ENCODE data around the gene TTC13. TPM values are rescaled to one million over a fixed set of nuclear protein-coding genes. Genes with fewer than 3 reads are reported as not detected.

TTC13 gene, protein sequence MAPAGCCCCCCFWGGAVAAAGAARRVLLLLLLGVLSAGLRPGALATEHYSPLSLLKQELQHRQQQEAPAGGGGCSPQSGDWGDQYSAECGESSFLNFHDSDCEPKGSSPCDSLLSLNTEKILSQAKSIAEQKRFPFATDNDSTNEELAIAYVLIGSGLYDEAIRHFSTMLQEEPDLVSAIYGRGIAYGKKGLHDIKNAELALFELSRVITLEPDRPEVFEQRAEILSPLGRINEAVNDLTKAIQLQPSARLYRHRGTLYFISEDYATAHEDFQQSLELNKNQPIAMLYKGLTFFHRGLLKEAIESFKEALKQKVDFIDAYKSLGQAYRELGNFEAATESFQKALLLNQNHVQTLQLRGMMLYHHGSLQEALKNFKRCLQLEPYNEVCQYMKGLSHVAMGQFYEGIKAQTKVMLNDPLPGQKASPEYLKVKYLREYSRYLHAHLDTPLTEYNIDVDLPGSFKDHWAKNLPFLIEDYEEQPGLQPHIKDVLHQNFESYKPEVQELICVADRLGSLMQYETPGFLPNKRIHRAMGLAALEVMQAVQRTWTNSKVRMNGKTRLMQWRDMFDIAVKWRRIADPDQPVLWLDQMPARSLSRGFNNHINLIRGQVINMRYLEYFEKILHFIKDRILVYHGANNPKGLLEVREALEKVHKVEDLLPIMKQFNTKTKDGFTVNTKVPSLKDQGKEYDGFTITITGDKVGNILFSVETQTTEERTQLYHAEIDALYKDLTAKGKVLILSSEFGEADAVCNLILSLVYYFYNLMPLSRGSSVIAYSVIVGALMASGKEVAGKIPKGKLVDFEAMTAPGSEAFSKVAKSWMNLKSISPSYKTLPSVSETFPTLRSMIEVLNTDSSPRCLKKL
- 15.9 and 19.5 TPM in 2 replicates for total RNA-seq
- long read RNA-seq, partial matches to known transcripts: 3 of 17 reads
- long read RNA-seq, other reads (novel, unspliced or antisense): 11 of 17 reads

GRCh38 chr1:230978491-230979388, at the start of gene TTC13, which contains the start of gene ARV1:
Gene TTC13, minus strand, starts transcription at chr1:230978861. Its CDS starts 31 bp downstream, at chr1:230978830.
Gene ARV1, plus strand, starts transcription at chr1:230979094. Its CDS starts 12 bp downstream, at chr1:230979106.
- no peaks in the 10 kb centered on the region for H3K36me3 Mint-ChIP-seq (ENCODE audit: unreplicated experiment)
- DNase-seq (ENCODE audit: extremely low spot score, unreplicated experiment): peak; percentile 99
- peak within 1 kb of the TSS; percentile 98 for H3K4me3 Mint-ChIP-seq (ENCODE audit: unreplicated experiment)
- no peaks in the 10 kb centered on the region for H3K27me3 Mint-ChIP-seq (ENCODE audit: unreplicated experiment)
- H3K9me3 Mint-ChIP-seq (ENCODE audit: unreplicated experiment): no peaks in the 10 kb centered on the region
- peak within 1 kb of the TSS; percentile 92 for H3K27ac Mint-ChIP-seq (ENCODE audit: unreplicated experiment)
- peak; percentile 56 for TF ChIP-seq CTCF (IDR thresholded peaks at IDR 0.05)
- peaks cover 22% of the 10 kb centered on the region for H3K4me1 Mint-ChIP-seq (ENCODE audit: unreplicated experiment)

GRCh38 chr1:231027971-231028370, 49.3 kb upstream of the TTC13 start:
- no peak overlapping the region for H3K27ac Mint-ChIP-seq (ENCODE audit: unreplicated experiment)
- H3K4me3 Mint-ChIP-seq (ENCODE audit: unreplicated experiment): no peak overlapping the region
- no peaks in the 10 kb centered on the region for H3K27me3 Mint-ChIP-seq (ENCODE audit: unreplicated experiment)
- H3K9me3 Mint-ChIP-seq (ENCODE audit: unreplicated experiment): no peaks in the 10 kb centered on the region
- TF ChIP-seq CTCF (IDR thresholded peaks at IDR 0.05): no peak
- no peak for DNase-seq (ENCODE audit: extremely low spot score, unreplicated experiment)
- peaks cover 3% of the 10 kb centered on the region for H3K36me3 Mint-ChIP-seq (ENCODE audit: unreplicated experiment)
- peaks cover 5% of the 10 kb centered on the region for H3K4me1 Mint-ChIP-seq (ENCODE audit: unreplicated experiment)

GRCh38 chr1:231027136-231027925, 48.7 kb upstream of the TTC13 start:
- no peak for TF ChIP-seq CTCF (IDR thresholded peaks at IDR 0.05)
- Mint-ChIP-seq H3K4me1 (ENCODE audit: unreplicated experiment) (peaks cover 4% of the 10 kb centered on the region), H3K27me3 (ENCODE audit: unreplicated experiment) (no peaks in the 10 kb centered on the region), H3K27ac (ENCODE audit: unreplicated experiment) (no peak overlapping the region), H3K9me3 (ENCODE audit: unreplicated experiment) (no peaks in the 10 kb centered on the region), H3K36me3 (ENCODE audit: unreplicated experiment) (peaks cover 3% of the 10 kb centered on the region), H3K4me3 (ENCODE audit: unreplicated experiment) (no peak overlapping the region)
- DNase-seq (ENCODE audit: extremely low spot score, unreplicated experiment): no peak

DNA sequence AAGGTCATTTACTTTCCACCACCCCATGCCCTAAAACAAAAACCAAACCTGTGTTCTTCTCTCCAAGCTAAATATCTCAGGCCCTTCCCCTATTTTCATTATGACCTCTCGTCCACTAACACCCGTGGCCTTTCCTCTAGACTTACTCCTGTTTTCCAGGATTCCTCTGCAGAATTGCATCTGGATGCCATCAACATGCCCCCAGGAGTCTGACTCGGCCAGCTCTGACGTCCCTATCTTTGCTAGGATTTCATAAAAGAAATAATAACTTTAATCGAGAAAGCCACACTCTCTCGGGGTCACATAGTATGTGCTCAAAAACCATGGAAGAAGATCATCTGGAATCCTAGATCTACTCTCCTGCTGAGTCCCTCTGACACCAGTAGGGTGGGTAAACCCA, 47.9 kb upstream of the TTC13 start:
- Mint-ChIP-seq H3K4me3 (ENCODE audit: unreplicated experiment) (no peak overlapping the region), H3K27ac (ENCODE audit: unreplicated experiment) (no peak overlapping the region), H3K9me3 (ENCODE audit: unreplicated experiment) (no peaks in the 10 kb centered on the region), H3K36me3 (ENCODE audit: unreplicated experiment) (peaks cover 9% of the 10 kb centered on the region), H3K4me1 (ENCODE audit: unreplicated experiment) (peaks cover 4% of the 10 kb centered on the region), H3K27me3 (ENCODE audit: unreplicated experiment) (no peaks in the 10 kb centered on the region)
- no peak for DNase-seq (ENCODE audit: extremely low spot score, unreplicated experiment)
- TF ChIP-seq CTCF (IDR thresholded peaks at IDR 0.05): no peak

Data from osteocyte (in vitro differentiated cells).